NB4 (cell line): ENCODE measurements around the gene VPS8.

ENCODE experiments used
- POLR2A ChIP-seq: IDR thresholded peaks from 2 replicates; pipeline ENCODE4 v1.6.1; 2011; ENCODE audit warnings: mild to moderate bottlenecking; ENCODE audit not compliant: insufficient read length; ENCODE audit errors: extremely low read depth
- TF ChIP-seq, protein P1 (sequence below): IDR thresholded peaks from one replicate; pipeline ENCODE4 v1.5.1; 2012; ENCODE audit warnings: low read depth, low read length

- TF ChIP-seq, protein P1, sequence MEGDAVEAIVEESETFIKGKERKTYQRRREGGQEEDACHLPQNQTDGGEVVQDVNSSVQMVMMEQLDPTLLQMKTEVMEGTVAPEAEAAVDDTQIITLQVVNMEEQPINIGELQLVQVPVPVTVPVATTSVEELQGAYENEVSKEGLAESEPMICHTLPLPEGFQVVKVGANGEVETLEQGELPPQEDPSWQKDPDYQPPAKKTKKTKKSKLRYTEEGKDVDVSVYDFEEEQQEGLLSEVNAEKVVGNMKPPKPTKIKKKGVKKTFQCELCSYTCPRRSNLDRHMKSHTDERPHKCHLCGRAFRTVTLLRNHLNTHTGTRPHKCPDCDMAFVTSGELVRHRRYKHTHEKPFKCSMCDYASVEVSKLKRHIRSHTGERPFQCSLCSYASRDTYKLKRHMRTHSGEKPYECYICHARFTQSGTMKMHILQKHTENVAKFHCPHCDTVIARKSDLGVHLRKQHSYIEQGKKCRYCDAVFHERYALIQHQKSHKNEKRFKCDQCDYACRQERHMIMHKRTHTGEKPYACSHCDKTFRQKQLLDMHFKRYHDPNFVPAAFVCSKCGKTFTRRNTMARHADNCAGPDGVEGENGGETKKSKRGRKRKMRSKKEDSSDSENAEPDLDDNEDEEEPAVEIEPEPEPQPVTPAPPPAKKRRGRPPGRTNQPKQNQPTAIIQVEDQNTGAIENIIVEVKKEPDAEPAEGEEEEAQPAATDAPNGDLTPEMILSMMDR: no peak
- TF ChIP-seq POLR2A: no peak
These were observed 263.6 kb downstream of the VPS8 start for GRCh38 chr3:185075547-185075946.
